CD4-positive, alpha-beta memory T cell (primary cell): ENCODE measurements around the gene TUBGCP3. TPM values are rescaled to one million over a fixed set of nuclear protein-coding genes. Genes with fewer than 3 reads are reported as not detected.

ENCODE experiments used
- CTCF ChIA-PET: fragments of 350-600 bp; sonication (Branson Sonifier 250); formaldehyde crosslinking; loops from one replicate; lab custom pipeline; 2021; ENCODE audit warnings: inconsistent platforms; ENCODE audit not compliant: partially characterized antibody; lab: Charles Lee
- POLR2A ChIA-PET: fragments of 350-600 bp; sonication (Branson Sonifier 250); formaldehyde crosslinking; loops from one replicate; lab custom pipeline; 2021; ENCODE audit not compliant: partially characterized antibody; lab: Charles Lee
- DNase-seq, 5 donors: peaks; one replicate each; pipeline versions ENCODE4 v3.0.0 to v3.0.0-alpha.2; 2020 to 2022; ENCODE audit warnings: mixed read lengths in 1 of 5
- H3K27ac ChIP-seq: one replicate; pipeline ENCODE4 v1.7.0; 2013; ENCODE audit warnings: low read depth, low read length
- H3K27me3 ChIP-seq: 2 replicates; pipeline ENCODE4 v1.7.0; 2013; ENCODE audit warnings: mild to moderate bottlenecking, low read length, moderate library complexity; ENCODE audit not compliant: insufficient read depth
- H3K36me3 ChIP-seq: 2 replicates; pipeline ENCODE4 v1.7.0; 2013; ENCODE audit warnings: mild to moderate bottlenecking, low read length, moderate library complexity; ENCODE audit not compliant: insufficient read depth
- H3K4me1 ChIP-seq: 2 replicates; pipeline ENCODE4 v1.7.0; 2013; ENCODE audit warnings: mild to moderate bottlenecking, low read length, moderate library complexity; ENCODE audit not compliant: insufficient read depth
- H3K4me3 ChIP-seq, 2 donors: one replicate each; pipeline ENCODE4 v1.7.0; 2013; ENCODE audit warnings: low read length in 2 of 2, mild to moderate bottlenecking in 1 of 2
- H3K9me3 ChIP-seq, 2 donors: one replicate each; pipeline ENCODE4 v1.7.0; 2013; ENCODE audit warnings: low read length in 2 of 2, control low read depth in 1 of 2; ENCODE audit not compliant: control insufficient read depth in 1 of 2
- H3K27ac Mint-ChIP-seq, 7 donors: one replicate each; pipeline ENCODE4 v1.8.0; 2020 to 2021; ENCODE audit warnings: mixed read lengths in 7 of 7, mild to moderate bottlenecking in 6 of 7, inconsistent platforms in 3 of 7, moderate library complexity in 3 of 7
- H3K27me3 Mint-ChIP-seq, 2 donors: one replicate each; pipeline ENCODE4 v1.8.0; 2020 to 2021; ENCODE audit warnings: mixed read lengths in 2 of 2
- H3K36me3 Mint-ChIP-seq, 2 donors: one replicate each; pipeline ENCODE4 v1.8.0; 2020 to 2021; ENCODE audit warnings: mixed read lengths in 2 of 2, inconsistent platforms in 1 of 2, mild to moderate bottlenecking in 1 of 2
- H3K4me1 Mint-ChIP-seq, 4 donors: one replicate each; pipeline ENCODE4 v1.8.0; 2020 to 2021; ENCODE audit warnings: mixed read lengths in 4 of 4, mild to moderate bottlenecking in 1 of 4
- H3K4me3 Mint-ChIP-seq, 8 donors: one replicate each; pipeline ENCODE4 v1.8.0; 2020 to 2021; ENCODE audit warnings: mixed read lengths in 8 of 8, mild to moderate bottlenecking in 7 of 8, moderate library complexity in 6 of 8, inconsistent platforms in 3 of 8
- H3K9me3 Mint-ChIP-seq, 8 donors: one replicate each; pipeline ENCODE4 v1.8.0; 2020 to 2021; ENCODE audit warnings: mixed read lengths in 8 of 8, mild to moderate bottlenecking in 5 of 8, inconsistent platforms in 3 of 8, moderate library complexity in 1 of 8
- intact Hi-C: fragments of 100-400 bp; cut with micrococcal nuclease; formaldehyde crosslinking; loops from one replicate; pipeline ENCODE4 v1.15.1; 2023
- polyA plus RNA-seq, 2 donors: library from polyadenylated mRNA; unstranded; fragments of 300-500 nt; fragmentation: Illumina TruSeq; gene quantifications; one replicate each; pipeline ENCODE4 v1.2.3, GENCODE V29; 2021
- total RNA-seq, 2 experiments: library from RNA; stranded (reverse); gene quantifications; one replicate each; pipeline ENCODE4 v1.2.3, GENCODE V29; 2021

Gene TUBGCP3
- total and polyA plus RNA-seq, 4 experiments from 2014 or later = 13.1 to 43.7 (median 29.1) TPM

DNA sequence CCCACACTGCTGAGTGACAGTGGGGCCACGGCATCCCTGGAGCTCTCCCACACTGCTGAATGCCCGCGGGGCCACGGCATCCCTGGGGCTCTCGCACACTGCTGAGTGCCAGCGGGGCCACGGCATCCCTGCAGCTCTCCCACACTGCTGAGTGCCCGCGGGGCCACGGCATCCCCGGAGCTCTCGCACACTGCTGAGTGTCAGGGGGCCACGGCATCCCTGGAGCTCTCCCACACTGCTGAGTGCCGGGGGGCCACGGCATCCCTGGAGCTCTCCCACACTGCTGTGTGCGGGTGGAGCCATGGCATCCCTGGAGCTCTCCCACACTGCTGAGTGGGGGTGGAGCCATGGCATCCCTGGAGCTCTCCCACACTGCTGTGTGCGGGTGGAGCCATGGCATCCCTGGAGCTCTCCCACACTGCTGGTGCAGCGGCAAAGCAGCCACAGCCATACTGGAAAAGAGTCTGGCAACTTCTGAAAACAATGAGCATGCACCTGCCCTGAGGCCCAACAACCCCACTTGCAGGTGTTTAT, 8.6 kb downstream of the TUBGCP3 start:
- no peak for DNase-seq
- intact Hi-C loops = no loop called here
- Mint-ChIP-seq H3K36me3 (peaks cover 4 to 18% of the 10 kb centered on the region in 2 donors), H3K9me3 (peaks cover 0 to 4% (median 0%) of the 10 kb centered on the region in 8 donors), H3K4me1 (peaks cover 44 to 72% (median 61%) of the 10 kb centered on the region in 4 donors), H3K4me3 (no peak overlapping the region), H3K27me3 (no peaks in the 10 kb centered on the region), H3K27ac (no peak overlapping the region)
- Histone ChIP-seq H3K27ac (no peak overlapping the region), H3K9me3 (no peaks in the 10 kb centered on the region), H3K4me3 (no peak overlapping the region), H3K4me1 (peaks cover 22% of the 10 kb centered on the region), H3K36me3 (no peaks in the 10 kb centered on the region), H3K27me3 (no peaks in the 10 kb centered on the region)
- CTCF ChIA-PET = no interaction called here
- POLR2A ChIA-PET = interaction anchor here (1.5 kb wide), 1 partner anchor 9 kb away, joined by 7 read pairs; the partner anchor contains the start of gene TUBGCP3

- no peak for DNase-seq
- peaks cover 4 to 18% of the 10 kb centered on the region in 2 donors for H3K36me3 Mint-ChIP-seq
- H3K27me3 Mint-ChIP-seq = no peaks in the 10 kb centered on the region
- no peak overlapping the region for H3K27ac ChIP-seq
- H3K27me3 ChIP-seq = no peaks in the 10 kb centered on the region
- H3K36me3 ChIP-seq = no peaks in the 10 kb centered on the region
- H3K9me3 Mint-ChIP-seq = peaks cover 0 to 4% (median 0%) of the 10 kb centered on the region in 8 donors
- ChIA-PET POLR2A (no interaction called here), CTCF (no interaction called here)
- H3K4me1 ChIP-seq = peaks cover 25% of the 10 kb centered on the region
- H3K4me1 Mint-ChIP-seq = peaks cover 50 to 73% (median 62%) of the 10 kb centered on the region in 4 donors
- no peaks in the 10 kb centered on the region for H3K9me3 ChIP-seq
- no peak overlapping the region for H3K27ac Mint-ChIP-seq
- intact Hi-C loops = no loop called here
- no peak overlapping the region for H3K4me3 ChIP-seq
- no peak overlapping the region for H3K4me3 Mint-ChIP-seq
These were observed 11.2 kb downstream of the TUBGCP3 start for GRCh38 chr13:112576768-112577167.

- H3K27ac Mint-ChIP-seq = peak overlapping the region in 2 of 7 donors; percentile 48 to 57
- POLR2A ChIA-PET = no interaction called here
- H3K4me3 Mint-ChIP-seq = no peak overlapping the region
- H3K4me3 ChIP-seq = no peak overlapping the region
- DNase-seq = no peak
- H3K36me3 Mint-ChIP-seq = peaks cover 4 to 15% of the 10 kb centered on the region in 2 donors
- no peaks in the 10 kb centered on the region for H3K36me3 ChIP-seq
- CTCF ChIA-PET = no interaction called here
- peaks cover 48 to 76% (median 60%) of the 10 kb centered on the region in 4 donors for H3K4me1 Mint-ChIP-seq
- intact Hi-C loops = no loop called here
- no peak overlapping the region for H3K27ac ChIP-seq
- H3K9me3 Mint-ChIP-seq = peaks cover 0 to 4% (median 0%) of the 10 kb centered on the region in 8 donors
- peaks cover 25% of the 10 kb centered on the region for H3K4me1 ChIP-seq
- H3K9me3 ChIP-seq = no peaks in the 10 kb centered on the region
- H3K27me3 Mint-ChIP-seq = no peaks in the 10 kb centered on the region
- no peaks in the 10 kb centered on the region for H3K27me3 ChIP-seq
These were observed 11.8 kb downstream of the TUBGCP3 start for GRCh38 chr13:112576191-112576590.

DNA sequence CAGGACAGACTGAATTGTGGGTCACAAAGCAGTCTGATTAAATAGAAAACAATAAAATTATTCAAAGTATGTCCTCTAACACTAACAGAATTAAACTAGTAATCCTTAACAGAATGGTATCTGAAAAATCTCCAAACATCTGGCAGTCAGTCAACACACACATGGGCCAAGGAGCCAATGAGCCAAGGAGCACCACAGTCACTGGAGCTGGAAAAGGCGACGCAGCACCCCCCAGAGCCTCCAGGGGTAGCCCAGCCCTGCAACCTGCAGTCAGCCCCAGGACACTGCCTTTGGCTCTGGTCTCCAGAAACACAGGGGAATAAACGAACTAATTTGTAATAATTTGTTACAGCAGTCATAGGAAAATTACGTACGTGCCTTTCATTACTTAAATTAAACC, 12.3 kb downstream of the TUBGCP3 start:
- peaks cover 48 to 76% (median 60%) of the 10 kb centered on the region in 4 donors for H3K4me1 Mint-ChIP-seq
- peak overlapping the region in 3 of 7 donors; percentile 38 to 57 (median 48) for H3K27ac Mint-ChIP-seq
- no peaks in the 10 kb centered on the region for H3K27me3 ChIP-seq
- H3K4me3 Mint-ChIP-seq = peak overlapping the region in 1 of 8 donors; percentile 42
- no peak overlapping the region for H3K4me3 ChIP-seq
- H3K27ac ChIP-seq = no peak overlapping the region
- peaks cover 0 to 4% (median 0%) of the 10 kb centered on the region in 8 donors for H3K9me3 Mint-ChIP-seq
- DNase-seq = no peak
- H3K36me3 ChIP-seq = no peaks in the 10 kb centered on the region
- H3K4me1 ChIP-seq = peaks cover 25% of the 10 kb centered on the region
- ChIA-PET CTCF (no interaction called here), POLR2A (no interaction called here)
- intact Hi-C loops = no loop called here
- H3K9me3 ChIP-seq = no peaks in the 10 kb centered on the region
- peaks cover 8 to 19% of the 10 kb centered on the region in 2 donors for H3K36me3 Mint-ChIP-seq
- H3K27me3 Mint-ChIP-seq = no peaks in the 10 kb centered on the region

GRCh38 chr13:112574834-112575613, 12.9 kb downstream of the TUBGCP3 start:
- Histone ChIP-seq H3K36me3 (no peaks in the 10 kb centered on the region), H3K27me3 (no peaks in the 10 kb centered on the region), H3K27ac (no peak overlapping the region), H3K4me1 (peaks cover 25% of the 10 kb centered on the region), H3K4me3 (no peak overlapping the region), H3K9me3 (no peaks in the 10 kb centered on the region)
- H3K27me3 Mint-ChIP-seq = no peaks in the 10 kb centered on the region
- H3K27ac Mint-ChIP-seq = peak overlapping the region in 4 of 7 donors; percentile 14 to 38 (median 27)
- H3K4me3 Mint-ChIP-seq = no peak overlapping the region
- CTCF ChIA-PET = no interaction called here
- POLR2A ChIA-PET = no interaction called here
- intact Hi-C loops = no loop called here
- H3K36me3 Mint-ChIP-seq = peaks cover 8 to 18% of the 10 kb centered on the region in 2 donors
- peaks cover 47 to 73% (median 60%) of the 10 kb centered on the region in 4 donors for H3K4me1 Mint-ChIP-seq
- peaks cover 0 to 4% (median 0%) of the 10 kb centered on the region in 8 donors for H3K9me3 Mint-ChIP-seq
- DNase-seq = no peak

DNA sequence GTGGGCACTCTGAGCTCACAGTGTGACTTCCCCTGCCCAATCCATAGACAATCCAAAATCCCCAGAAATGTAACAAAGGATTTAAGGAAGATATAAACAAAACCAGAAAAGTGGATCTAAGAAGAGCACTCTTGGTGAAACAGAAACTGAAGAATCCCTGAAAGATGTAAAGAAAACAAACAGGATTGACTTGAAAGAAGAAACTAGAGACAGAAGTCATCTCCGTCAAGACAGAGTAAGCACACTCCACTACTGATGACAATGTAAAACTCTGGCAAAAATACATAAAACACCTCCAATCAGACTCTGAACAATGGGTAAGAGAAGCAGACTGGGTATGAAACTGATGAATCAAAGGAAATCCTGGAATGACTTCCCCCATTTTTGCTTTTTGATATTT, 13.5 kb downstream of the TUBGCP3 start:
- H3K36me3 ChIP-seq = no peaks in the 10 kb centered on the region
- peaks cover 46 to 72% (median 60%) of the 10 kb centered on the region in 4 donors for H3K4me1 Mint-ChIP-seq
- H3K27me3 Mint-ChIP-seq = no peaks in the 10 kb centered on the region
- peak overlapping the region in 6 of 7 donors; percentile 18 to 73 (median 56) for H3K27ac Mint-ChIP-seq
- POLR2A ChIA-PET = no interaction called here
- no peak overlapping the region for H3K27ac ChIP-seq
- peaks cover 25% of the 10 kb centered on the region for H3K4me1 ChIP-seq
- peaks cover 0 to 4% (median 0%) of the 10 kb centered on the region in 8 donors for H3K9me3 Mint-ChIP-seq
- intact Hi-C loops = no loop called here
- no peak for DNase-seq
- CTCF ChIA-PET = interaction anchor here (1.0 kb wide), 1 partner anchor 11 kb away, joined by 4 read pairs; no protein-coding TSS in a partner anchor
- H3K4me3 ChIP-seq = no peak overlapping the region
- H3K36me3 Mint-ChIP-seq = peaks cover 8 to 17% of the 10 kb centered on the region in 2 donors
- no peaks in the 10 kb centered on the region for H3K9me3 ChIP-seq
- H3K27me3 ChIP-seq = no peaks in the 10 kb centered on the region
- H3K4me3 Mint-ChIP-seq = peak overlapping the region in 2 of 8 donors; percentile 3 to 5

DNA sequence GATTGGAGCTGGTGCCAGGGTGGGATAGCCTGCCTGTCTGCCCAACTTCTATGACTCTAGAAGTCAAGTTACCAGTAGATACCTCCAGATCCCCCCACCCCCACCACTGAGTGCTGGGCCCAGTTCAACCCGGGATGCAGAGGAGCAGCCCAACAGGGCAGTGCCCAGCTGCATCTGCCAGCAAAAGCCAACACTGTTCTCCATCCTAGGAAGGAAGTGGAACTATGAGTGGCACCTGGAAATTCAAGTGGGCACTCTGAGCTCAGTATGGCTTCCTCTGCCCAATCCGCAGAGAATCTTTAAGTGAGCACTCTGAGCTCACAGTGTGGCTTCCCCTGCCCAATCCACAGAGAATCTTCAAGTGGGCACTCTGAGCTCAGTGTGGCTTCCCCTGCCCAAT, 14.2 kb downstream of the TUBGCP3 start:
- Histone ChIP-seq H3K36me3 (no peaks in the 10 kb centered on the region), H3K27ac (no peak overlapping the region), H3K4me1 (peaks cover 25% of the 10 kb centered on the region), H3K9me3 (no peaks in the 10 kb centered on the region), H3K27me3 (no peaks in the 10 kb centered on the region), H3K4me3 (no peak overlapping the region)
- peaks cover 47 to 73% (median 62%) of the 10 kb centered on the region in 4 donors for H3K4me1 Mint-ChIP-seq
- peaks cover 13 to 21% of the 10 kb centered on the region in 2 donors for H3K36me3 Mint-ChIP-seq
- peaks cover 0 to 4% (median 0%) of the 10 kb centered on the region in 8 donors for H3K9me3 Mint-ChIP-seq
- intact Hi-C loops = no loop called here
- no peaks in the 10 kb centered on the region for H3K27me3 Mint-ChIP-seq
- no peak for DNase-seq
- H3K4me3 Mint-ChIP-seq = no peak overlapping the region
- peak overlapping the region in 2 of 7 donors; percentile 38 to 67 for H3K27ac Mint-ChIP-seq
- ChIA-PET POLR2A (no interaction called here), CTCF (interaction anchor here (1.0 kb wide), 2 partner anchors 10 to 33 kb away, joined by 4 read pairs; no protein-coding TSS in a partner anchor)
